ENCODE results near the gene PMP22.

PMP22 gene

DNA sequence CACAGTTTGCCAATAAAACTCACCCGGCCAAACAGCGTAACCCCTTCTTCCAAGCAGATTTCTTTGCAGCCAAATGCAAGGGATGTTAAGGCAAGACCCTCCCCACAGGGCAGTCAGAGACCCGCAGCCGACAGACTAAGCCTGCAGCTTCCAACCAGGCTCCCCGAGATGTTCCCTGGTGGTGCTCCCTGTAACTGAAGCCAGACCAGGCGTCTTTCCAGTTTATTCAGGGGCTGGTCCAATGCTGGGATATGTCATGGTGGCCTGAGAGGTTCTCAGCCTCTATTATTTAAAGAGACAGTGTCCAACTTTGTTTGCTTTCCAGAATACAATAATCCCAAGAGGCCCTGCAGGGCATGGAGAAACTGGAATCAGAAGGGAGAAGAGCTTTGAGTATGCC is at the start of gene PMP22:
Gene PMP22, minus strand, starts transcription at position 196 of the 400 bp plus-strand sequence. CDS start 4,599 bp downstream, outside the sequence.
- no peak for DNase-seq

DNA sequence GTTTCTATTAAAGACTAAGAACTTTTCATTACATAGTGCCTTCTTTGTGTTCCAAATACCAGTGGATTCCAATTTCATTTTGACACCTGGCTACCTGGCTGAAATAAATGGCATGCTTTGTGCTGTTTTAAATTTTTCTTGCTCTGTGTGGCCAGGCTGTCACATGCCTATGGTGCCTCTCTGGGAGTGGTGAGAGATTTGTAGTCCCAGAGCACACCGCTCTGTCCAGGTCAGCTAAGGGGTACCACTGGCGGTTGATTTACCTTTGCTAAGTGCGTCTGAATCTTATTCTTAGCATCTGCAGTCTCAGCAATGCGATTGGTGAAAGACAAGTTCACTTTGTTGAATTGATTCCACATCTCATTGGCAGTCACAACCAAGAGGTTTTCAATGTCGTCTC is 46.9 kb upstream of the PMP22 start:
- no peak for DNase-seq

DNA sequence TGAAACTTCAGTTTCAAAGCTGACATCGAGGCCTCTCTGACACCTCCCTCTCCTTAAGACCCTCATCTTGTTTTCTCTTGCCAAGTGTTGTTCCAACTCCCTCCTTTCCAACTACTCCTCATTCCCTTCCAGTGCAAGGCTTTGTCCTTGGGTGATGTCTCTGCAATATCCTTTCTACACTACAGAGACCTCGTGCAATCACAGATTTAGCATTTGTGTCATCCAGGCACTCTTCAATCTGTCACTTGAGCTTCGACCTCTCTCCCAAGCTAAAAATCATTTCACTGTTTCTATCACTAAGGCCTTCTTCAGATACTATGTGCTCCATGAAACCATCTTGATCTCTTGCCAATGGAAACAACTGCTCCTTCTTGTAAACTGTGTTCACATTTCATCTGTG is 44.7 kb upstream of the PMP22 start:
- DNase-seq: no peak

DNA sequence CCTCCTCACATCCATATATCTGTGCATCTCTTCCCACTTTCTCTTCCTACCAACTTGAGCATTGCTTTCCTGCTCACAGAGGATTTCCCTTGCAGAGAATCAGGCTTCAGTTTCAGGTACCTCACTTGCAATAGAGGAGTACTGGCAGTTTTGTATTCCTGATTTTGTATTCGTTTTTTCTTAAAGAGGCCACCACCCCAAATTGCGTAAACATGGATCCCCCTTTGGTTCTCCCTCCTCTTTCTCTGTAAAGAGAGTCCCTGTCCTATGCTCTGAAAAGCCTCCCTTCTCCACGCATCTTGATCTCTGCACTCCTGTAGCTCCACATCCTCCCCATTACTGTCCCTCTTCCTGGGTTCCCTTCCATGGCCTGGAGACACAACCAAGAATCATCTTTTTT is 44.1 kb upstream of the PMP22 start:
- no peak for DNase-seq

DNA sequence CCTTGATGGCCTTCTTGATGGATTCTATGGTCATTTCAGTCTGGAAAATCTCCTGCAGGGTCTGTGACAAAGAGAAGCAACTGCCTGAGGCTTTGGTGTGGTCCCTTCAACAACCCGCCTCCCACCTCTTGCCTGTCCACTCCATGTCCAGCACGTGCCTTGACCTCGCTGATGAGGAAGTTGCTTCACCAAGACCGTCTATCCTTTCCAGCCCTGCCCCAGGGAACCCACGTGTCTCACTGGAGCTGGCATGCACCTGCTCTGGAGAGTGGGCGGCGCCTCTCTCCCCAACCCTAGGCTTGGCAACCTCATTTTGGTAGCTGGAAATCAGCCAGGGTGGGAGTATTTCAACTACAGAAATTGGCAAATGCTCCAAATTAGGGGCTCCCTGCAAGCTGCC is 43.6 kb upstream of the PMP22 start:
- DNase-seq: no peak

DNA sequence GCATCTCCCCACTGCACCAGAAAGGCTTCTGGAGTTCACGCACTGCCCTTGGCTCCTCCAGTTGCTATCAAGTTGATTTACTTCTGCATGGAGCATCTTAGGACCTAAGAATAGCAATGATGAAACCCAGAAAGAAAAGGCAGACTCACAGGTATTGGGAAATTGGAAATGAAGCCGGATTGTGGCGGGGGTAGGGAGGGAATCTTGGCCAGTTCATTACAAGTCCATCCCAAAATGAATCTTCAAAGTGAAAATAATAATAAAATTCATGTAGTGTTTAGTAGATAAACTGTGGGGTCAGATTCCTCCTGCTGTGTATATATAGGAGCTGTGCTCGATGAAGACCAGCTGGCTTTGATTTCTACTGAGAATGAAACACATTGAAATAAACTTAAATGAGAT is 42.6 kb upstream of the PMP22 start:
- DNase-seq: no peak

DNA sequence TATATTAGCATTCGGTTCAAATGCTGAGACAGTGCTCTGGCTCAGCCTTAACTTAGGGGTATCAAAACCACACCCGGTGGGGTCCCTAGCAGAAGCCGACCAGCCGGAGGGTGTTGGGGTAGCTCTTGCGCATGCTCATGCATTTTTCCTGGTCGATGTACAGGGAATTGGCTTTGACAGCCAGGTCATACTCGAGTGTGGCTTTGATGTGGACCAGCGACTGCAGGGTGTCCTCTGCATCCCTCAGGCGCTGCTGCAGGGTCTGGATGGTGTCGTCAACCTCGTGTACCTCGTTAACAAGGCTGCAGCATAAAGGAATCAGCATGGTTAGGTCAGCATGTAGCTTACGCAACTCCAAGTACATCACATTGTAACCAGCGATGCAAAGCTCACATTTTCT is 38.7 kb upstream of the PMP22 start:
- no peak for DNase-seq

DNA sequence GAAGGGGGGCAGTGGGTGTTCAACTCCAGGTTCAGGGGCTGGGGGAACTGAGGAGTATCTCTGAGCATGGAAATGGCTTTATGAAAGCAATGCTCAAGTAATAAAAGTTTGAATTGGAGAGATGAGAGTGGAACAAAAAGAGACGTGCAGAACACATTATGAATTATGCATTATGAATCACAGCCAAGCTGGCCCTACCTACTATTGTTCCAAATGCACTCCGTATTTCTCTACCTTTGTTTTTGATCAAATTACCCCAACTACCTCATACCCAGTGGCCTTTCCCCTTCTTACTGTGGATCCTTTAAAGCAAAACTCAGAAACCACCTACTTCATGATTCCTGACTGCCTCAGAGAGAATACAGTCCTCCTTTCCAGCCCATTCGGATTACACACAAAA is 38.1 kb upstream of the PMP22 start:
- no peak for DNase-seq

DNA sequence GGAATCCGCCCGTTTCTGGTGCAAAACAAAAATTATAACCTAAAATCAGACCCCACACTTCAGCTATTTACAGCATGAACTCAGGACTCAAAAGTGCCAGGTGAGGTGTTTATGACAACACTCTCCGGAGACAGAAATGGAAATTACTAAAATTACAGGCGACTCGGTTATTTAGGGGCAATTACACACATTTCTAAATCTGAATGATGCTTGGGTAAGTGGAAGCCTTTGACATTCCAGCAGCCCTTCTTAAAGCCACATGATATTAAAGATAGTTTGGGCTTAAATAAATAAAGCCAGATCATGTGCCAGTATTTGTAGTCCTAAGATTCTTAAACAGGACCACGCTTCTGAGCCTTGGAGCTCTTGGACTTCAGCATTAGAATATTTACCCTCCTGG is 36.7 kb upstream of the PMP22 start:
- no peak for DNase-seq

DNA sequence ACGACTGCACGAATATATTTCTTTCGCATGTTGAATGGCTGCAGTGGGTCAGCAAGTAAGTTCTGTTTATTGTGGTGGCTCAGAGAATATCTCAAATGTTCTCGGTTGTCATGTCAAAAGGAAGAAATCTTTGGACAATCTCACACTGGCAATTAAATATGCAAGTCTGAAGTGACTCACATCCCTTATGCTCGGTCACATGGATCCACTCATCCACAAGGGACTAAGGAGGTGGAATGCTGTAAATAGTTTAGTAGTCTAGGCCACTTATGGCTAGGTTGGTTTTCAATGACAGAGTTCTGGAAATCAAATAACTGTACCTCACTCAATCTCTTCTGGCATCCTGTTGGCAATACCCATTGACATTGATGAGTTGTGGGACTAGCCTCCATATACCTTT is 33.0 kb upstream of the PMP22 start:
- no peak for DNase-seq

DNA sequence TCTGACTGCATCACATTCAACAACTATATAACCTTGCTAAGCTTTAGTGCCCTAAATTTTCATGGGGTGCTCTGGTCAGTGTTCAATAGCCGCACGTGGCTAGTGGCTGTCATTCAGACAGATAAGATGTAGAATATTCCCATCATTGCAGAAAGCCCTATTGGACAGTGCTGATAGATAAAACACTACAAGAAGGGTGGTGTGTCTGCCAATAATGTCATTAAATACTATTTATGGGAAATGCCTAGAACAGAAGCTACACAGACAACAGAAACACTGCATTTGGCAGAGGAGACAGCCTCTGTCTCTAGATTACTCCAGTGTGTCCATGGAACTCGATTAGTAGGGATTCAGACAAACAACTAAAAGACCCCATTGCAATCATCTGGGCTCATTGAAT is 28.4 kb upstream of the PMP22 start:
- no peak for DNase-seq

DNA sequence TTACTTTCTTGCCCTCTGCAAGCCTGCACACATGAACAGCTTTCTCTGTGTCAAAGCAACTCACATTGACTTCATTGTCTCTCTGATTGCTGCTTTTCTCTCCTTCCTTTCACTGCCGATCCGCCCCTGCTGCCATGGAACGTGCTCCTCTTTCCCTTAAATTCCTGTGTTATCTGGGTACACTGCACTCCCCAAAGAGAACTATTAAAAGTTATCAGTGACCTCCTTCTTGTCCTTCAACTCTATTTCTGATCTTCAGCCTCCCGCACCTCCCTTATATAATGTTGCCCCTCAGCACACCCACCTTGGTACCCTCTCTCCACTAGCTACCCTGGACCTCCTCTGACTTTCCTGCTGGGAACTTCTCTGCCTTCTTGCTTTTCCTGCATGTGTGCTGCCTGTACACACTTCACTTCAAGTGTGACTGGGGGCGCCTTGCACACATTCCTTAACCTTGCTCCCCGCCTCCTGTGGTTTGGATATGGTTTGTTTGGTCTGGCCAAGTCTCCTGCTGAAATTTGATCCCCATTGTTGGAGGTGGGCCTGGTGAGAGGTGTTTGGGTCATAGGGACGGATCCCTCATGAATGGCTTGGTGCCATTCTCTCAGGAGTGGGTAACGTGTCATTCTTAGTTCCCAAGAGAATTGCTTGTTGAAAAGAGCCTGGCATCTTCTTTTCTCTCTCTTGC is 26.7 kb upstream of the PMP22 start:
- DNase-seq: no peak

DNA sequence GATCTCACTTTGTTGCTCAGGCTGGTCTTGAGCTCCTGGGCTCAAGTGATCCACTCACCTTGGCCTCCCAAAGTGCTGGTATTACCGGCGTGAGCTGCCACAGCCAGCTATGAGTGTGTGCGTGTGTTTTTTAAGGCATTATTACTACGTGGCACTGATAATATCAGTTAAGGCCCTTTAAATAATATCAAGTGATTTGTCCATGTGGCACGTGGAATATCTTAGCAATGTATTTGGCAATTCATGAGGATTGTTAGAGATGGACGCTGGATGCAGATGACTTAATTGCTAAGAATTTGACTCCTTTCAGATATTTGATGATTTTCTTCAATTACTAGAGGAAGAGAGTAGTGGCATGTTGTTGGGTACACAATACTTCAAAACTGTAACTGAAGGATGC is 25.5 kb upstream of the PMP22 start:
- no peak for DNase-seq

DNA sequence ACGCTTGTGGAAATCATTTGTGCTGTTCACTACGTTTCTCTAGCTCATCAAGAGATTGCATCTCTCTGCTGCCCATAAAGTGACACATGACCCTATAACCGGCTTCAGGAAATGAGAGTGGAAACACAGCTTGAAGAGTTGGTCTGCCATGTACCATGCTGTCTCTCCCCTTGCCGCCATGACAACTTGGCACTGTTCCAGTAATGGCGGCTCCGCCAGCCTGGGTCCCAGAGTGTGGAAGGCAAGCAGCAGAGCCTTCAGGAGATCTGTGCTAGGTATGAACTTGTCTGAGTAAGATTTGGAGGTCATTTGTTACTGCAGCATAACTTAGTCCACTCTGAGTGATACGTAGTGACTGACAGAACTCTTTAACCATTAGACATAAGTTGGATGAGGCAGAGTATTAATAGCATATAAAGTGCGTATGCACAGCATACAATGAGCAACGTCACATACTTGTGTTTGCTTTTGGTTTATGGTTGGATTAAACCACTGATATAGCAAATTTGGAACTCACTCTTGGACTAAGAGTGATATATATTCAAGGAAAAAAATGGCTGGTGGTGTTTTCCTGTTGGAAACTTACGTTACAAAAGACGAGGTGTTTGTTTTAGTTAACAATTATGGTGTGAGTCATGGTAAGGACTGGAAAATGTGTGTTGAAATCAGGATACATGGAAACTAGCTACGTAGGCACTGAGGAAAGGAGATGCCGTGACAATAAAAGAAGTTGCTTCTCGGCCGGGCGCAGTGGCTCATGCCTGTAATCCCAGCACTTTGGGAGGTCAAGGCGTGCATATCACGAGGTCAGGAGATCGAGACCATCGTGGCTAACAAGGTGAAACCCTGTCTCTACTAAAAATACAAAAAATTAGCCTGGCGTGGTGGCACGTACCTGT is 24.4 kb upstream of the PMP22 start:
- no peak for DNase-seq

DNA sequence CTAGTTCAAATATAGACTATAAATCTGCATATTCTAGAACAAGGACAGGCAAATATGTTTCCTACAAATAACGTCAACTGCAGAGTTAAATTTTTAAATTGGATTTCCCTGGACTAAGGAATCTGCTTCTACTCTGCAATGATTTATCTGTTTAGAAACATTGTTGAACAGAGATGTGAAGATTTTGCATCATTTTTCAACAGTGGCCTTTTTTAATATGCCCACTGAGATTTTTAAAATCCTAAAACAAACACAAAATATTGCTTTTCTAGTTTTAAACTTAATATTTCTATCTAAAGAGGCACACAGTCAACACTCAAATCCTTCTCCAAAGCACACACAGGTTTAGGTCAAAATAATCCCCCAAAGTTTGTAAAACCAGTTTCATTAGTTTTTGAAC is 23.7 kb upstream of the PMP22 start:
- DNase-seq: no peak

DNA sequence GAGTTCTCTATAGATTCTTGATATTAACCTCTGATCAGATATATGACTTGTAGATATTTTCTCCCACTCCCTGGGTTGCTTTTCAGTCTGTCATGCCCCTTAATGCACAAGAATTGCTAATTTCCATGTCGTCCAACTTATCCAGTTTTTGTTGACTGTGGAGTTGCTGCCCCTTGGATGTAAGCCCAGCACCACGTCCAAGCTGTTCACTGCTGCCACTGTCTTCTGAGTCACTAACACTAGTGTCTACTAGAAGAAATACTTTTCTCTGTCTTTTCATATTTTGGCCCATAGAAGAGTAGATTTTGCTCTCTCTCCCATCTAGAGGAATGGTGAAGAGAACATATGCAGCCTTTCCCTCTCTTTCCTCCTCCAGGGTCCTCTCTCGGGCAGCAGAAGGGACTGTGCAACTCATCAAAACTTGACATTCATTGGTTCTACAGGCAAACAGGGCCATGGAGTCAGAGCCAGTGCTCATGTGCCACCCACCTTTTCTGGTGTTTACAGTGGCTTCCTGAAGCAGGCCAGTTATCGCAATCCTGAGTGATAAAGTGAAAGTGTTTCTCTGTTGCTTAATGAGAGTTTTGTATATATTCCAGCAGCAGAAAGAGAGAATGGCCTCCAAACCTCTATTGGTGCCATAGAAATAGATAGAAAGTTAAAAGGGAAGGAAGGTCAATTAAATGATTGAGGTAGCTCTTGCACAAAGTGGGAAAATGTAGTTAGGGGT is 22.6 kb upstream of the PMP22 start:
- DNase-seq: no peak

DNA sequence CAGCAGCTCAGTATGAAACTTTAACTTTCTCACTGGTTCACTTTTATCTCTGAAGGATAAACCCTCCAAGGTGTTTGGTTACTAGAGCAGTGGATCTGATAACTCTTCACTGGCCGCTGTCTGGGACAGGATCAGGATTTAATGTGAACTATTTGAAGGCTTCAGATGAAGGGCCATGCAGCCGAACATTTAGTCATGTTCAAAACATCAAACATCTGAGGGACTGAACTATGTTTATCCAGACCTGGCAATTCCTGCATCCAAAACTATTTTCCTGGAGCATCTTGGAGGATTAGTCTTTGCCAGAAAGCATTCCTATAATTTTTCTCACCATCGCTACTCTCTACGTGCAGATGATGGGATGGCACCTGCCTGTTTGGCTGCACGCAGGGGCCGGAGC is 20.3 kb upstream of the PMP22 start:
- no peak for DNase-seq

DNA sequence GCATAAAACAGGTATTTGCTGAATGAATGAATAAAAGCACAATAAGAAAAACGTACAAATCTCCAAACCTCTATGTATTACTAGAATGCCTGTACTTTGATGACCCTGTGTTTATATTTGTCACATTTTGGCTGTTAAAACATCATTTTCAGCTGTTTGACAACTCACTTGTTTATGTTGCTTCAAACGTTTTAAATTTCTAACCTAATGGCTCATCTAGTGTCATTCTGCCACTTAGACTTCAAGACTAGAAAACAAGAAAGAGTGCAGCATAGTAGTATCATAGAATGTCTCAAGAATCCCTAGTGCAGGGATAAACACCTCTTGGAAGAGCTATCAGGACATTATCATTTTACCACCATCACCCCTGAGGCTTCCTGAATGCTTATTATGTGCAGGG is 19.4 kb upstream of the PMP22 start:
- no peak for DNase-seq

DNA sequence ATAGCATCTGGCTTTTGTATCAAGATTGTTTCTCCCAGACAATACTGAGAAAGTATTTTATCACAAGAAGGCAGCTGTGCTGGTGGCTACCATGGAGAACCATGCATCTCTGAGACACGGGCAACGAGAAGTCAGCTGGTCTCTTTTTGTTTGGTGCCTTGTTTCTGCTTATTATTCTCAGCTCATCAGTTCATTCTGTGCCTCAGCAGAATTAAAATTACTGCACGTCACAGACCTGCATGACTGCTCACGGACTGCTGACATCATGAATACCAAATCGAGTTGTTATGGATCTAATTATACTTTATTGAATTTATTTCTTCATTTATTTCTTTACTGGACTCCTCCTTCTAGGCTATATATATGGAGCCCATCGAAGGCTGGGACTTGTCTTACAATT is 19.0 kb upstream of the PMP22 start:
- no peak for DNase-seq

DNA sequence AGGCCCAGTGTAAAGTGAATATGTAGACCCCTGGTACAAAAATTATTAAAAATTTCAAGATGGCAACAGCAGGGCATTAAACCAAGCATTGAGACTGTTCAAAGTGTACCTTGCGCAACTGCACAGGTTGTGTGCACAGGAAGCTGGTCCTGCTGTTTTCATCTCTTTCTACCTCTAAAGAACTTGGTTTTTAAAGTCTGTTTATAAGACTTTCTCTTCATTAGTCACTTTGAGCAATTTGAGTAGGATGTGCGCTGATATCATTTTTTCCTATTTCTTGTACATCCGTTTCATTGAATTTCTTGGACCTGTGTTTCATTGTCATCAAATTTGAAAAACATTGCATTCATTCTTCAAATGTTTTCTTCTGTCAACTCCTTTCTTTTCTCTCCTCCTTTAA is 16.8 kb upstream of the PMP22 start:
- no peak for DNase-seq

DNA sequence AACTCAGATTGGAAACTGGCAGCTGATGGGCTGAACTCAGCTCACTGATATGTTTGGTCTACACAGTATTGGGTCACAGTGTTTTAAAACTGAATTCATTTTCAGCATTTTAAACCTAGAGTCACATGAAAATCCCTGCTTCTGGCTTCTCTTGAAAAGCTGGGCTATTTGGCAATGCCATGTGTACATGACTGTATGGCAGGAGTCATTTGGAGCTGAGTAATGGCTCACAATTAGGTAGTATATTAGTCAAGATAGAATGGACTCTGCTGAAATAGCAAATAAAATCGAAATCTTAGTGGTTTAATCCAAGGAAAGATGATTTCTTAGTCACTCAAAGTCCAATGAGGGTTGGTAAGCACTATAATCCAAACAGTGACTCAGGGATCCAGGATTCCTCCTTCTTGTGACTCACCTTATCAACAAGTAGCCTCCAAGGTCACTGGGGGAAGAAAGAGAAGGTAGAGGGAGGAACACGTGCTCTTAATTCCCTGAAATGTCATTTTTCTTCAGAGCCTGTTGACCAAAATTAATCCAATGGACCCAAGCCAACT is 13.9 kb upstream of the PMP22 start:
- DNase-seq: no peak

DNA sequence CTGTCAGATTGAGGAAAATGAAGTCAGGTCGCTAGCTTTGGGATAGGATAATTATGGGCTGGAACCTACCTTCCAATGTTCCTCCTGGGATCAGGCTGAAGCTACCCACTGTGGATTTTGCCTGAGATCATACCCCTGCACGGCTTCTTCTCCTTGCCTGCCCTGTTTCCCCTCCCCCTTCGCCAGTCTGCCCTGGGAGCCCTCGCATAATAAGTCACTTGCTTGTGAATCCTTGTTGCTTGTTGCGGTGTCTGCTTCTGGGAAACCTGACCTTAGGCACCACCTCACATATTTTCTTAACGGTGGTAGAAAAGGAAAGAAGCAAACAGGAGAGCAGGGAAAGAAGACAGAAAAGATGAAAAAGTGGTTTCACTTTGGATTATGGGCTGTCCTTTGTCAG is 13.3 kb upstream of the PMP22 start:
- DNase-seq: no peak

DNA sequence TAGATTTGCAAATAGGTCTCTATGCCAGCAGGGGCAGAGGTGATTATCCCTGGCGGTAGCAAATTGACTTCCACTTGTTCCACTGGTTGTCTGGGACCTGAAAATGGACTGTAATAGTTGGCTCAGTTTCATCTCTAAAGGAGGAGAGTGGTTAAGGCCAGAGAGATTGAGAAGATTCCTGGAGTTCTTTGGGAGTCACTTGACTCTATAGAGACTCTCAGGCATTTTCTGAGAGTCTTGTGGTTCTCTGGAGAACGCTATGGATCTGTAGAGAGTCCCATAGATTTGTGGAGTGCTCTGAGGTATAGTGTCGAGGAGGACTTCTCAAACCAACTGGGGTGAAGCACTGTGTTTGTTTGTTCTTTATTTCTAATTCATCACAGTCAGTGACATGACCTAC is 8.9 kb upstream of the PMP22 start:
- DNase-seq: no peak

All from NCI-H526 treated with DMSO at 0.1 percent for 48 hours (cell line).